Measurements from ENCODE around the gene NEURL1. TPM values are rescaled to one million over a fixed set of nuclear protein-coding genes. Genes with fewer than 3 reads are reported as not detected.

Gene NEURL1
- total RNA-seq, 2 experiments from 2014 or later, result 0.47 TPM; not detected in 1

- TF ChIP-seq CTCF (conservative IDR thresholded peaks at IDR 0.05; ENCODE audit: low read length) (no peak), EZH2phosphoT487 (IDR thresholded peaks at IDR 0.05; ENCODE audit: borderline replicate concordance, low read depth, low read length) (no peak)
- no peaks in the 10 kb centered on the region for H3K36me3 ChIP-seq (ENCODE audit: insufficient read depth, low read length)
- no peaks in the 10 kb centered on the region for H3K9me3 ChIP-seq (ENCODE audit: low read length)
- H2AFZ ChIP-seq (ENCODE audit: low read length), result peak within 1 kb of the TSS; percentile 26; the same call in 1 of the 2 replicates
- no peaks in the 10 kb centered on the region for H3K9me2 ChIP-seq (ENCODE audit: insufficient read depth, low read length)
- no peaks in the 10 kb centered on the region for H4K20me1 ChIP-seq (ENCODE audit: insufficient read depth, low read length)
- H3K4me1 ChIP-seq (ENCODE audit: insufficient read depth, low read length, poor library complexity, severe bottlenecking), result peaks cover 27% of the 10 kb centered on the region
- CTCF ChIA-PET (ENCODE audit: unreplicated experiment), result interaction anchor here (0.6 kb wide), 2 partner anchors 131 to 1880 kb away, joined by 6 to 9 read pairs; no protein-coding TSS in a partner anchor
- no peak within 1 kb of the TSS for H3K27ac ChIP-seq (ENCODE audit: low read depth, low read length, poor library complexity, severe bottlenecking)
- H3K79me2 ChIP-seq (ENCODE audit: insufficient read depth, low read depth, low read length), result no peaks in the 10 kb centered on the region
- no peak within 1 kb of the TSS for H3K4me3 ChIP-seq (ENCODE audit: low read depth, low read length, poor library complexity, severe bottlenecking)
- peak within 1 kb of the TSS; percentile 26; the same call in 1 of the 2 replicates for H3K4me2 ChIP-seq (ENCODE audit: low read length)
- no TSS peak for BruUV-seq (replicated peaks)
- DNase-seq (ENCODE audit: low spot score), result peak; percentile 70
- intact Hi-C loops (cut with micrococcal nuclease; ENCODE audit: unreplicated experiment), result no loop called here
- POLR2A ChIA-PET, result no interaction called here
These were observed 34.8 kb upstream of the NEURL1 start, which contains the start of gene CALHM1 for GRCh38 chr10:103458720-103459119. Gene CALHM1, minus strand, starts transcription at chr10:103458900. Its CDS starts 149 bp downstream, at chr10:103458751.

GRCh38 chr10:103459615-103460014 is 33.9 kb upstream of the NEURL1 start:
- ChIA-PET CTCF (ENCODE audit: unreplicated experiment) (no interaction called here), POLR2A (interaction anchor here (0.6 to 0.7 kb wide), 3 partner anchors 19 to 24 kb away, joined by 3 read pairs; no protein-coding TSS in a partner anchor)
- Histone ChIP-seq H3K9me3 (ENCODE audit: low read length) (no peaks in the 10 kb centered on the region), H4K20me1 (ENCODE audit: insufficient read depth, low read length) (no peaks in the 10 kb centered on the region), H3K36me3 (ENCODE audit: insufficient read depth, low read length) (no peaks in the 10 kb centered on the region), H3K4me1 (ENCODE audit: insufficient read depth, low read length, poor library complexity, severe bottlenecking) (peaks cover 35% of the 10 kb centered on the region), H3K9me2 (ENCODE audit: insufficient read depth, low read length) (no peaks in the 10 kb centered on the region), H3K79me2 (ENCODE audit: insufficient read depth, low read depth, low read length) (no peaks in the 10 kb centered on the region), H3K4me3 (ENCODE audit: low read depth, low read length, poor library complexity, severe bottlenecking) (no peak overlapping the region), H2AFZ (ENCODE audit: low read length) (peak overlapping the region; percentile 26; the same call in 1 of the 2 replicates), H3K27ac (ENCODE audit: low read depth, low read length, poor library complexity, severe bottlenecking) (no peak overlapping the region), H3K4me2 (ENCODE audit: low read length) (peak overlapping the region; percentile 26; the same call in 1 of the 2 replicates)
- TF ChIP-seq EZH2phosphoT487 (IDR thresholded peaks at IDR 0.05; ENCODE audit: borderline replicate concordance, low read depth, low read length) (no peak), CTCF (conservative IDR thresholded peaks at IDR 0.05; ENCODE audit: low read length) (no peak)
- DNase-seq (ENCODE audit: low spot score), result no peak
- no TSS peak for BruUV-seq (replicated peaks)
- intact Hi-C loops (cut with micrococcal nuclease; ENCODE audit: unreplicated experiment), result no loop called here

GRCh38 chr10:103463499-103463898 is 30.0 kb upstream of the NEURL1 start:
- Histone ChIP-seq H3K79me2 (ENCODE audit: insufficient read depth, low read depth, low read length) (no peaks in the 10 kb centered on the region), H4K20me1 (ENCODE audit: insufficient read depth, low read length) (no peaks in the 10 kb centered on the region), H3K9me2 (ENCODE audit: insufficient read depth, low read length) (no peaks in the 10 kb centered on the region), H2AFZ (ENCODE audit: low read length) (no peak overlapping the region), H3K4me3 (ENCODE audit: low read depth, low read length, poor library complexity, severe bottlenecking) (no peak overlapping the region), H3K9me3 (ENCODE audit: low read length) (no peaks in the 10 kb centered on the region), H3K4me2 (ENCODE audit: low read length) (no peak overlapping the region), H3K4me1 (ENCODE audit: insufficient read depth, low read length, poor library complexity, severe bottlenecking) (peaks cover 67% of the 10 kb centered on the region), H3K27ac (ENCODE audit: low read depth, low read length, poor library complexity, severe bottlenecking) (no peak overlapping the region), H3K36me3 (ENCODE audit: insufficient read depth, low read length) (no peaks in the 10 kb centered on the region)
- intact Hi-C loops (cut with micrococcal nuclease; ENCODE audit: unreplicated experiment), result no loop called here
- no TSS peak for BruUV-seq (replicated peaks)
- ChIA-PET CTCF (ENCODE audit: unreplicated experiment) (no interaction called here), POLR2A (interaction anchor here (0.7 to 1.2 kb wide), 4 partner anchors 8 to 588 kb away, joined by 3 to 4 read pairs (median 3); no protein-coding TSS in a partner anchor)
- no peak for TF ChIP-seq EZH2phosphoT487 (IDR thresholded peaks at IDR 0.05; ENCODE audit: borderline replicate concordance, low read depth, low read length)
- no peak for TF ChIP-seq CTCF (conservative IDR thresholded peaks at IDR 0.05; ENCODE audit: low read length)
- DNase-seq (ENCODE audit: low spot score), result no peak
